HG02852 (cell line): ENCODE data around the gene TBC1D7.

ENCODE experiments used
- ATAC-seq: cut with Tn5 transposase; IDR thresholded peaks from one replicate; pipeline ENCODE4 v1.9.1; 2021; ENCODE audit warnings: mild to moderate bottlenecking, moderate library complexity; ENCODE audit not compliant: unreplicated experiment

TBC1D7 gene

DNA sequence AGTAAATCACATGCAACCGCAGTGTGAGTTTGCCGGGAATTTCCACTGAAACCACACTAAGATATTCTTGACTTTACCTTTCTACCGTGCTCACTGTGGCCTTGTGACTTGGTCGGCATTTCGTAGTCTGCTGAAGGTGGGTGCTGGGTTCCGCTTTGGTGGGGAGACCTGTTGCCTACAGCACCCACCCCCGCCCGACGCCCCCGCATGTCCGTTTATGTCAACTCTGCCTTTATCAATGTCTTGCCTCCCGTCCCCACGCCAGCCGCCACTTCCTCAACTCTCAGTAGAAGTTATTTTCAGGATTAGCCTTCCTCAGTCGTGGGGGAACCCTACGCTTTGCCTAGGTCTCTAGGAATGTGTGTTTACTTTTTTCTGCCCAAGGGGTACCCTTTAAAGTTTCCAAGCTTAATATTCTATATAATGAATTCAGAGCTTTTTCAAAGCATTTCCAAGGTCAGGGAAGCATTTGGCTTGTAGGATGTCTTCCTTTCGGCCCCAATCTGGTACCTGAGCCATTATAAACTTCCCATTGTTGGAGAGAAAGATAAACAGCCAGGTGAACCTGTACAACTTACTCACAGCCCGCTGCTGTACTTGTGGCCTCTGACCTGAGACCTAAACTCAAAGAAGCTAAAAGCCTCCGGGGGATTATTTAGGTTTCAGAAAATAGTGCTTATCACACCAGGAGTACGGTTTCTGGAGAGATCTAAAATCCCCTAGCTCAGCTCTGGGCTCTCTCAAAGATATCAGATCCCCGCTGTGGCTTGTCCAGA lies 54.2 kb downstream of the TBC1D7 start:
- peak; percentile 53 for ATAC-seq

DNA sequence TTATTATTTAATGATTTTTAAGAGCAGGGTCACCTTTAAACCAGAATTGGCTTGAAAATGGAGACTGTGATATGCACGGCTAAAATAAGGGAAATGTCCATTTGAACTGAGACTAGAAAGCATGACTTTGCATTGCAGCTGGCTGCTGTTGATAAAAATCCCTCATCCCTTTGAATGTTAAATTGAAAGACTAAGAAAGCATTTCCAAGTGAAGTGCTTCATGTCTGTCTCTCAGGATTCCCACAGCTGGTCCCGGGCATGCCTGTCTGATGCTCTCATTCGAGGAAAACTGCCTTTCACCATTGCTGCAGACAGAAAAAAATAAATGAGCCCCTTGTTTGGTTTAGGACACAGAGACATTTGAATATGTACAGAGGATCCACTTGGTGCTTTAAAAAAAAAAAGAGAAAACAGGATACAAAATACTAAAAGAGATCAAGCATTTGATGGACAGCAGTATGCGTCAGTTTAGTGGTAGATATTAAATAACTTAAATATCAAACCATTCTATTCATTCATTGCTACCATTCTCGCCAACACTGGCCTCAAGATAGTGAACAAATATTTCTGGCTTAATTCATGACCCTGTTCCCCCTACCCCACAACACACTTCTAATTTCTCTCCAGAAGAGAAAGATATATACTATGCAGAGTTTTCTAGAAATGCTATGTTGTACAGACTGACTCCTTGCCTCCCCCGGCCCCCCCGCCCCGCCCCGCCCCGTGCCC lies 55.0 kb downstream of the TBC1D7 start:
- no peak for ATAC-seq

- ATAC-seq = peak; percentile 54
These were observed 55.9 kb downstream of the TBC1D7 start for GRCh38 chr6:13272131-13273046.

DNA sequence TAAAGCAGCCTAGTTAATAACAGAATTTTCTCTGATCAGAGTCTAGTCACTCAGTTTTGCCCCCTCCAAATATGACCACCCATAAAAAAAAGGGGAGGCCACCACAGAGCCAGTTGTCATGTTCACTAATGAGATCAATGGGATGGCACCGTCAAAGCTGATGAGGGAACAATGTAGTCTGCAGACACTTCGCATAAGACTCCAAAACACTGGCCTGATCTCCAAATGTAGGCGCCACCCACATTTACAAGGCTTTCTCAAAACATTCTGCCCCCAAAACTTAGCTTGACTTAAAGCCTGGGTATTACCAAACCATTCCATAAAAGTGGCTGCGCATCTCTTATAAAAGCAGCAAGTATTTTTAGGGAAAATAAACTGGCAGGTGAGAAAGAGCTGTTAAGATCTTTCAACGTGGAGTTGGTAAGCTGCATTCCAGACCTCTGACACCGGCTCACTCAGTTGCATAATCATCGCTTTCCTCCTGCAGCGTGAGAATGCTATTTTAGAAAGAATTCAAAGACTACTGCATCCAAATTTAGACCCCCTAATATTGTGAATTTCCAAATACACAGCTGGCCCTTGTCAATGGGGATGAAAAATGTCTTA lies 59.3 kb downstream of the TBC1D7 start:
- no peak for ATAC-seq

DNA sequence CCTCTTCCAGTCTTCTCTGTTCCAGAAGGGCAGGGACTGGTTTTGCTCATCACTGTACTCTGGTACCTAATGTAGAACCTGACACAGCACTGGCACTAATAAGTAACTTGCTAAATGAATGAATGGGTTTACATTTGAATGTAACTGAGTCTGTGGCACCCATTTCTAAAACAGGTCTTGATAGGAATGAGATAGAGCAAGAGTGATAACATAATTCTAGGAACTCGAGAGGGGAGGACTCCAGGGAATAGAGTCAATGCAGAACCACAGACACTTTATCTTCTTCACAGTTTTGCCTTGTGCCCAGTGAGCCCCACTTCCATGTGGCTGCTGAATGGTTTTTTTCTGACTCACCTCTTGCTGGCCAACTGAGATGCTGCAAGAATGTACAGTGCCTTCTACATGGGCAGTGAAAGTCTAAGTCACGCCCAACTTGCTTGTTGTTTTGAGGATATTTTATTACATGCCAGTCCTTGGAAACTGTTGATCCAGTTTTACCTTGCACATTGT lies 61.1 kb downstream of the TBC1D7 start:
- no peak for ATAC-seq

DNA sequence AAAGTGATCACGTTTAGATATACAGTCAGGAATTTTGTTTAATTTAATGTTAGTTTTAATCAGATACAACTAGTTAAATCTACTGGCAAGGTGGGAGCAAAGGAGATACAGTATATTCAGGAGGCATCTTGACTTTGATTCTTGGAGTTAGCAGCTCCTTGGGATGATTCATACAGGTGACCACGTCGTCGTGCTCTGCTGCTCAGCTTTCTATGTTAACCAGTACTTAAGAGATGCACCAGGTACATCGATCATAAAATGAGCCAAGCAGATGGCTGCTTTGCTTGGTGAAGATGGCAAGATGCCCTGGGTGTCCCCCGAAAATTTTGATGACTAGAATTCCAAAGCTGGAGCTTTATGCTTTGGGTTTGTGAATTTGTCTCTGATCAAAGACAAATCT lies 64.7 kb downstream of the TBC1D7 start:
- no peak for ATAC-seq

DNA sequence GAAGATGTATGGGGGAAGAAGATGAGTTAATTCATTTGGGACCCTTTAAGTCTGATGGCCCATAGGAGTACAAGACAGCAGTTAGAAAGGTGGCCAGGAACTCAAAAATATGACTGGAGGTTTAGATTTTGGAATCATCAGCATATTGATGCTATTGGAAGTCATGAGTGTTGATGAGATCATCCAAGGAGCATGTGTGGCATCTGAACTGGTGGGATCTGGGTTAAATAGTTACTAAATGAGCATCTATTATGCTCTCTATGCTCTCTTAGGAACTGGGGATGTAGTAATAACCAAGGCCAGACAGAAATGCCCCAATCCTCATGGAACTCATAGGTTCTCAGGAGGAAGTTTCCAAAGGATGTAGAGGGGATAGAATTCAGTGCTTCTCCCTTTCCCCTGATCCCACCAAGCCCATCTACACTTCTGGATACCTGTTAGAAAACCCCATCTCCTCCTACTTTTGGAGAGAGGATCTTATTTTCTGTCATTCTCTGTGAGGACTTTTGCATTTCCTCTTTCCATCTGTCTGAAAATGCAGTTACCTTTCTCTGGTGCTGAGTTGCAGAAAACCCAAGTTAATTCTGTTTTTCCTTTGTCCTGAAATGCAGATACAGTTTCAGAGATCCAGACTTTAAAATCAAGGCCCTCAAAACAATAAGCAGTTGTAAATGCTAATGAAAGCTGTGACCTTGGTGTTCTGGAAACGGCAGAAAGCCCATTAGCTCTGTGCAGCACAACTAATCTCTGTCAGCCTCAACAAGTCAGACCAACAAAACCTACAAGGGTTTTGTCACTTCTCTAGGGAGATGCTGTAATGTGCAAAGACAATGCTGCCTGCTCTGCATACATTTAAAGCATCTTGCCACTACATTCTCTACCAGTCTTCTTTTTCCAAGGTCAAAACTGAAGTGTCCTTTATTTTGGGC lies 65.8 kb downstream of the TBC1D7 start:
- no peak for ATAC-seq

GRCh38 chr6:13261464-13261994 lies 66.8 kb downstream of the TBC1D7 start:
- ATAC-seq = peak; percentile 58

DNA sequence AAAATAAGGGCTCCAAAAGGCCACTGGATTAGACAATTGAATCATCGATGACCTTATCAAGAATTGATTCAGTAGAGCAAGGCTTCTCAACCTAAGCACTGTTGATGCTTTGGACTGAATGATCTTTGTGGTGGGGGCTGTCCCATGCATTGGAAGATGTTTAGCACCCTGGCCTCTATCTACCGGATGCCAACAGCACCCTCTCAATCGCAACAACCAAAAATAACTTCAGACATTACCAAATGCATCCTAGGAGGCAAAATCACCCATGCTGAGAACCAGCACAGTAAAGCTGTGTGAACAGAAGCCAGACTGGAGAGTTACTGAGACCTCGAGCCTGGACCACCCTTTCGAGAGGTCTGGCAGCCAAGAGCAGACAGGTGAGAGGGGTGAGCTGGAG lies 67.5 kb downstream of the TBC1D7 start:
- ATAC-seq = no peak

DNA sequence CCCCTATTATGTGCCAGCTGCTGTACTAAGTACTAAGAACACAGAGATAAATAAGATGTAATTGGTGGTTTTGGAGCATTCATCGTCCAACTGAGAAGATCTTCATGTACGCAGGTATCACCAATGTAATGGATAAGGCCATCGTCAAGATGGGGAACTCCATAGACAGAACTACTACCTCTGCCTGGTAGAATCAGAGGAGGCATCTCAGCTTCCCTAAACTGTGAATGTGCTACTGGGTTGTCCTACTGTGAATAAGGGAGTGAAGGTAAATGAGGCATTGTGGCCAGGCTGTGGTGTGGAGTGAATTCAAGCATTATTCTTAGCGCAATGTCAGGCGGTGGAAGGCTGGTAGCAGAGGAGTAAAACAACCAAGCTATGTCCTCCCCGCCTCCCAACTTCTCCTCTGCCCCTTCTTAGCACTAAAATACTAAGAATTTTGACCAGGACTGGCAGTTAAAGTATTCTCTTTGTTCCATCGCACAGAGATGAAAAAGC lies 68.2 kb downstream of the TBC1D7 start:
- no peak for ATAC-seq

- ATAC-seq = peak; percentile 55
These were observed 68.9 kb downstream of the TBC1D7 start for GRCh38 chr6:13259393-13259792.

DNA sequence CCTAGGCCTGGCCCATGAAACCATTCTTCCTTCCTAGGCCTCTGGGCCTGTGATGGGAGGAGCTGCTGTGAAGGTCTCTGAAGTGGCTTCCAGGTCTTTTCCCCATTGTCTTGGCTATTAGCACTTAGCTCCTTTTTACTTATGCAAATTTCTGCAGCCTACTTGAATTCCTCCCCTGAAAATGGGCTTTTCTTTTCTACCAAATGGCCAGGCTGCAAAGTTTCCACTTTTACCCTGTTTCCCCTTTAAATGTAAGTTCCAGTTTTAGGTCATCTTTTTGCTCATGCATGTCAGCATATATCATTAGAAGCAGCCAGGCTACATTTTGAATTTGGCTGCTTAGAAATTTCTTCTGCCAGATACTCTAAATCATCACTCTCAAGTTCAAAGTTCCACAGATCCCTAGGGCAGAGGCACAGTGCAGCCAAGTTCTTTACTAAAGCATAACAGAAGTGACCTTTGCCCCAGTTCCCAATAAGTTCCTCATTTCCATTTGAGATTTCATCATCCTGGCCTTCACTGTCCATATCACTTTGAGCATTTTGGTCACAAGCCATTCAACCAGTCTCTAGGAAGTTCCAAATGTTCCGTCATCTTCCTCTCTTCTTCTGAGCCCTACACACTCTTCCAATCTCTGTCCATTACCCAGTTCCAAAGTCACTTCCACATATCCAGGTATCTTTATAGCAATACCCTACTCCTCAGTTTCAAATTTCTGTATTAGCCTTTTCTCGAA lies 71.9 kb downstream of the TBC1D7 start:
- no peak for ATAC-seq
